ENCODE results near the gene LOXHD1. TPM values are rescaled to one million over a fixed set of nuclear protein-coding genes. Genes with fewer than 3 reads are reported as not detected.

The LOXHD1 gene
- total RNA-seq, 1 donor from 2014 or later, result not detected

DNA sequence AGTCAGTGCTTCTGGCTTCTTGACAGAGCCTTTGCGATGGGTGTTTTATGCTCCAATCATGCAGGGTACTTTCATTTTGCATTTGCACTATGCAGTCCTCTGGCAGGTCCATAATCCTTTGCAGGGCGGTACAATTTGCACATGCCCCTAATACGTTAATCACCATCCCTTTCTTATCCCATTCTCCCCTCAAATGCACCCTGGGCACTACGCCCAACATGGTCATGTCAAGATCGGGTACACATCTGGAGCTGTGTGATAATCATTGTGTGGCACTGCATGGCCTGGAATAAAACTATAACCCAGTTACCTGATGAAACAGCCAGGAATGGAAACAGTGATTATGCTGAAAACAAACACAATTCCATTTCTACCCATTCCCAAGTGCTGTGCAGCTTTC is 27.7 kb downstream of the LOXHD1 start:
- H3K4me3 Mint-ChIP-seq (ENCODE audit: unreplicated experiment), result no peak overlapping the region
- TF ChIP-seq, protein P1, sequence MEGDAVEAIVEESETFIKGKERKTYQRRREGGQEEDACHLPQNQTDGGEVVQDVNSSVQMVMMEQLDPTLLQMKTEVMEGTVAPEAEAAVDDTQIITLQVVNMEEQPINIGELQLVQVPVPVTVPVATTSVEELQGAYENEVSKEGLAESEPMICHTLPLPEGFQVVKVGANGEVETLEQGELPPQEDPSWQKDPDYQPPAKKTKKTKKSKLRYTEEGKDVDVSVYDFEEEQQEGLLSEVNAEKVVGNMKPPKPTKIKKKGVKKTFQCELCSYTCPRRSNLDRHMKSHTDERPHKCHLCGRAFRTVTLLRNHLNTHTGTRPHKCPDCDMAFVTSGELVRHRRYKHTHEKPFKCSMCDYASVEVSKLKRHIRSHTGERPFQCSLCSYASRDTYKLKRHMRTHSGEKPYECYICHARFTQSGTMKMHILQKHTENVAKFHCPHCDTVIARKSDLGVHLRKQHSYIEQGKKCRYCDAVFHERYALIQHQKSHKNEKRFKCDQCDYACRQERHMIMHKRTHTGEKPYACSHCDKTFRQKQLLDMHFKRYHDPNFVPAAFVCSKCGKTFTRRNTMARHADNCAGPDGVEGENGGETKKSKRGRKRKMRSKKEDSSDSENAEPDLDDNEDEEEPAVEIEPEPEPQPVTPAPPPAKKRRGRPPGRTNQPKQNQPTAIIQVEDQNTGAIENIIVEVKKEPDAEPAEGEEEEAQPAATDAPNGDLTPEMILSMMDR (IDR thresholded peaks at IDR 0.05; ENCODE audit: partially characterized antibody, unreplicated experiment), result no peak
- H3K27me3 Mint-ChIP-seq (ENCODE audit: unreplicated experiment), result no peaks in the 10 kb centered on the region
- no peak overlapping the region for H3K27ac Mint-ChIP-seq (ENCODE audit: unreplicated experiment)
- H3K9me3 Mint-ChIP-seq (ENCODE audit: unreplicated experiment), result no peaks in the 10 kb centered on the region
- DNase-seq, result no peak
- peaks cover 4% of the 10 kb centered on the region for H3K4me1 Mint-ChIP-seq (ENCODE audit: low read depth, unreplicated experiment)
- no peaks in the 10 kb centered on the region for H3K36me3 Mint-ChIP-seq (ENCODE audit: unreplicated experiment)

DNA sequence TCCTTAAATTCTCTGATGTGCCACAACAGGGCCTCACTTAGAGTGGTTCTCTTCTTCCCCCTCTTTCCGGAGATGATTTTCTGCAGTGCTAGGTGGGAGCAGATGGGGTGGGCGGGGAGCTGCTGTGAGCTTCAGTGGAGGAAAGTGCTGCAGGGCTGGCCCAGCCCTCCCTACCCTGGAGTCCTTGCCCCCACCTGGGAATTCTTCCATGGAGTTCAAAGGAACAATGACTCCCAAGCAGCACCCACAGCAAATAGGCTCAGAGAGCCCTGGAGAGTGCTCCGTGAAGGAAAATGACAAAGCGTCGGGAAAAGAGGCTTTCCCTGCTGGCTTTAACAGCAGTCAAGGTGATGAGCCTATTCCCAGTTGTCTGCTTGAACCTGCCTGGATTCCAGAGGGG is 28.8 kb downstream of the LOXHD1 start:
- Mint-ChIP-seq H3K27ac (ENCODE audit: unreplicated experiment) (no peak overlapping the region), H3K4me1 (ENCODE audit: low read depth, unreplicated experiment) (peaks cover 4% of the 10 kb centered on the region), H3K9me3 (ENCODE audit: unreplicated experiment) (no peaks in the 10 kb centered on the region), H3K27me3 (ENCODE audit: unreplicated experiment) (no peaks in the 10 kb centered on the region), H3K4me3 (ENCODE audit: unreplicated experiment) (no peak overlapping the region), H3K36me3 (ENCODE audit: unreplicated experiment) (no peaks in the 10 kb centered on the region)
- TF ChIP-seq, protein P1 (IDR thresholded peaks at IDR 0.05; ENCODE audit: partially characterized antibody, unreplicated experiment), result no peak
- DNase-seq, result no peak

DNA sequence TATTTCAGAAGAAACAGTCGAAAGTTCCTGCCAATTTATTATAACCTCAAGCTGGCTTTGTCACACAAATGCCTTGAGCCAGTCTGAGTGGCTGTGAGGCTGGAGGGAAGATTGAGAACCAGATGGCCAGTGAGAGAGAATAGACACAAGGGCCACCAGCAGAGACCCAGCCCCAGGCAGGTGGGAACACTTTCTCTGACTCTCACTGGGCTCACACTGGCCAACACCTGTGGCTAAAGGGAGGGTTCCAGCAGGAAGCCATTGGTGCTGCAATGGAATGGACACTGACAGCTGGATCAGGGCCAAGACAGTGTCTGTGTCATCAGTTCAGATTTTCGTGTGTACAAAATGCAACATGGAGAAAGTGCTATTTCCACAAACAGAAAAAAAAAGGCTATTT is 29.9 kb downstream of the LOXHD1 start:
- Mint-ChIP-seq H3K36me3 (ENCODE audit: unreplicated experiment) (no peaks in the 10 kb centered on the region), H3K4me3 (ENCODE audit: unreplicated experiment) (no peak overlapping the region), H3K4me1 (ENCODE audit: low read depth, unreplicated experiment) (peaks cover 4% of the 10 kb centered on the region), H3K27ac (ENCODE audit: unreplicated experiment) (no peak overlapping the region), H3K27me3 (ENCODE audit: unreplicated experiment) (no peaks in the 10 kb centered on the region), H3K9me3 (ENCODE audit: unreplicated experiment) (no peaks in the 10 kb centered on the region)
- DNase-seq, result no peak
- TF ChIP-seq, protein P1 (IDR thresholded peaks at IDR 0.05; ENCODE audit: partially characterized antibody, unreplicated experiment), result no peak

DNA sequence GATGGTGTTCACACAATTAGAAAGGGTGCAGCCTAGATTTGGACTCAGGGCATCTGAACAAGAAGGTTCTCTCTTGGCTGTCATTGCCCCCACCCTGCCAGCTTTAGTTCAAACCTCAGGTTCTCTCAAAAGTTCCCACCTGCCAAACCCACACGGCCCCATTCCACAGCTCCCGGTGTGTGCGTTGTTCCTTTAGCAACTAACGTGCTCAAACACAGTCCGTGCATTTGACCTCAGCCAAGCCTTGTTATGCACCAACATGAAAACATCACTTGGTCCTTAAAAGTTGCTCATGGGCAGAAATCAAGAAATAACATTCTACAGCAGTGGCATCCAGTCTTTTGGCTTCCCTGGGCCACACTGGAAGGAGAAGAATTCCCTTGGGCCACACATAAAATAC is 32.0 kb downstream of the LOXHD1 start:
- no peak overlapping the region for H3K4me3 Mint-ChIP-seq (ENCODE audit: unreplicated experiment)
- peaks cover 4% of the 10 kb centered on the region for H3K4me1 Mint-ChIP-seq (ENCODE audit: low read depth, unreplicated experiment)
- H3K36me3 Mint-ChIP-seq (ENCODE audit: unreplicated experiment), result no peaks in the 10 kb centered on the region
- TF ChIP-seq, protein P1 (IDR thresholded peaks at IDR 0.05; ENCODE audit: partially characterized antibody, unreplicated experiment), result no peak
- H3K9me3 Mint-ChIP-seq (ENCODE audit: unreplicated experiment), result no peaks in the 10 kb centered on the region
- no peak for DNase-seq
- H3K27me3 Mint-ChIP-seq (ENCODE audit: unreplicated experiment), result no peaks in the 10 kb centered on the region
- no peak overlapping the region for H3K27ac Mint-ChIP-seq (ENCODE audit: unreplicated experiment)

DNA sequence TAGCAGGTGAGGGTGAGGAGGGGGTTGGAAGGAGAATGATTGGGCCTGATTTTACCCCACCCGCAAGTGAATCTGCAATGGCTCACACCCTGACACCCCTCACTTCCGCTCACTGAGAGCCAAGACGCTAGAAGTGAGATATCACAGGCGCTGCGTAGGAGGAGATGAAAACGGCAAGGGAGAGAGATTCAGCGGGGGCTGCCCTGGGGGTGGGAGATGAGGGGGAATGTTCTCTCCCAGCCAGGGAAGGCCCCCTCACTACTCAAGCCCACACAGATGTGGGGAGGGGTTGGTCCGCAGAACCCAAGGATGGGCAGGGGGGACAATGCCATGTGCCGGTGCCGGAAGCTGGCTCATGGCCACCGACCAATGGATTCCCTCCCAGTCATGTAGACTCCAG is 32.9 kb downstream of the LOXHD1 start:
- Mint-ChIP-seq H3K9me3 (ENCODE audit: unreplicated experiment) (no peaks in the 10 kb centered on the region), H3K4me1 (ENCODE audit: low read depth, unreplicated experiment) (peaks cover 4% of the 10 kb centered on the region), H3K27me3 (ENCODE audit: unreplicated experiment) (no peaks in the 10 kb centered on the region), H3K27ac (ENCODE audit: unreplicated experiment) (no peak overlapping the region), H3K36me3 (ENCODE audit: unreplicated experiment) (no peaks in the 10 kb centered on the region), H3K4me3 (ENCODE audit: unreplicated experiment) (no peak overlapping the region)
- no peak for DNase-seq
- TF ChIP-seq, protein P1 (IDR thresholded peaks at IDR 0.05; ENCODE audit: partially characterized antibody, unreplicated experiment), result no peak

Data from glutamatergic neuron (in vitro differentiated cells).